Upper lobe of right lung (tissue), 1 donor: ENCODE data around the gene ZFP92. TPM values are rescaled to one million over a fixed set of nuclear protein-coding genes. Genes with fewer than 3 reads are reported as not detected.

ENCODE experiments used
- ATAC-seq: fragments of 200-7000 bp; cut with Tn5 transposase; one replicate; pipeline ENCODE4 v1.9.1; 2020; ENCODE audit warnings: mild to moderate bottlenecking, moderate library complexity
- DNase-seq: peaks from one replicate; pipeline ENCODE4 v3.0.0-alpha.2; 2020
- H3K27ac ChIP-seq: fragments of 200-600 bp; one replicate; pipeline ENCODE4 v1.8.0; 2022
- H3K27me3 ChIP-seq: fragments of 200-600 bp; one replicate; pipeline ENCODE4 v1.8.0; 2022; ENCODE audit warnings: mild to moderate bottlenecking
- H3K36me3 ChIP-seq: fragments of 200-600 bp; one replicate; pipeline ENCODE4 v1.8.0; 2022
- H3K4me1 ChIP-seq: fragments of 200-600 bp; one replicate; pipeline ENCODE4 v1.8.0; 2022
- H3K4me3 ChIP-seq: fragments of 200-600 bp; one replicate; pipeline ENCODE4 v1.8.0; 2022; ENCODE audit warnings: mild to moderate bottlenecking
- H3K9me3 ChIP-seq: fragments of 200-600 bp; one replicate; pipeline ENCODE4 v1.8.0; 2022
- CTCF ChIP-seq: fragments of 200-600 bp; IDR thresholded peaks from one replicate; pipeline ENCODE4 v1.8.0; 2022; ENCODE audit warnings: antibody characterized with exemption
- intact Hi-C: fragments of 100-400 bp; cut with DNase I; formaldehyde crosslinking; loops from one replicate; pipeline ENCODE4 v1.11.0; 2022
- total RNA-seq: library from RNA; stranded (reverse); fragmentation: NEBNext Ultra II Directional; extraction: Animal tissue kit (Norgen Biotek cat#: 25700); gene quantifications from one replicate; pipeline ENCODE4 v1.2.1, GENCODE V29; 2021
- donor health status: DM: no; HTN: yes; CAD: no; lungs with severe emphysema.

The ZFP92 gene
- total RNA-seq, 1 donor from 2014 or later, result 3.4 TPM

GRCh38 chrX:153417637-153418036, 6.4 kb downstream of the ZFP92 start:
- Histone ChIP-seq H3K4me1 (no peaks in the 10 kb centered on the region), H3K36me3 (no peaks in the 10 kb centered on the region), H3K9me3 (no peaks in the 10 kb centered on the region), H3K27ac (no peak overlapping the region), H3K4me3 (no peak overlapping the region), H3K27me3 (no peaks in the 10 kb centered on the region)
- no peak for TF ChIP-seq CTCF
- ATAC-seq, result no peak
- intact Hi-C loops, result no loop called here
- DNase-seq, result no peak

- H3K4me1 ChIP-seq, result no peaks in the 10 kb centered on the region
- ATAC-seq, result no peak
- no peak overlapping the region for H3K4me3 ChIP-seq
- no peaks in the 10 kb centered on the region for H3K27me3 ChIP-seq
- no peaks in the 10 kb centered on the region for H3K9me3 ChIP-seq
- intact Hi-C loops, result no loop called here
- DNase-seq, result no peak
- no peak overlapping the region for H3K27ac ChIP-seq
- no peak for TF ChIP-seq CTCF
- H3K36me3 ChIP-seq, result no peaks in the 10 kb centered on the region
Measured at GRCh38 chrX:153420851-153421599, 9.8 kb downstream of the ZFP92 start.

GRCh38 chrX:153421856-153422255, 10.6 kb downstream of the ZFP92 start:
- no peak for TF ChIP-seq CTCF
- no peaks in the 10 kb centered on the region for H3K27me3 ChIP-seq
- DNase-seq, result no peak

GRCh38 chrX:153423652-153424051, 12.4 kb downstream of the ZFP92 start:
- peak; percentile 79 for DNase-seq
- no peak overlapping the region for H3K4me3 ChIP-seq
- ATAC-seq, result peak; percentile 66

More at GRCh38 chrX:153421856-153422255, 10.6 kb downstream of the ZFP92 start:
- Histone ChIP-seq H3K4me3 (no peak overlapping the region), H3K27ac (no peak overlapping the region), H3K9me3 (no peaks in the 10 kb centered on the region), H3K4me1 (no peaks in the 10 kb centered on the region), H3K36me3 (no peaks in the 10 kb centered on the region)
- intact Hi-C loops, result no loop called here
- no peak for ATAC-seq

GRCh38 chrX:153426204-153426603, 14.9 kb downstream of the ZFP92 start:
- Histone ChIP-seq H3K27me3 (no peaks in the 10 kb centered on the region), H3K27ac (no peak overlapping the region), H3K9me3 (no peaks in the 10 kb centered on the region), H3K4me1 (no peaks in the 10 kb centered on the region), H3K36me3 (no peaks in the 10 kb centered on the region), H3K4me3 (no peak overlapping the region)
- TF ChIP-seq CTCF, result no peak
- intact Hi-C loops, result no loop called here
- ATAC-seq, result no peak
- DNase-seq, result no peak

More at GRCh38 chrX:153423652-153424051, 12.4 kb downstream of the ZFP92 start:
- no peak overlapping the region for H3K27ac ChIP-seq
- intact Hi-C loops, result no loop called here
- no peak for TF ChIP-seq CTCF
- no peaks in the 10 kb centered on the region for H3K4me1 ChIP-seq
- no peaks in the 10 kb centered on the region for H3K27me3 ChIP-seq
- H3K36me3 ChIP-seq, result no peaks in the 10 kb centered on the region
- no peaks in the 10 kb centered on the region for H3K9me3 ChIP-seq

GRCh38 chrX:153430796-153431195, 19.5 kb downstream of the ZFP92 start:
- TF ChIP-seq CTCF, result no peak
- intact Hi-C loops, result no loop called here
- Histone ChIP-seq H3K4me1 (no peaks in the 10 kb centered on the region), H3K9me3 (no peaks in the 10 kb centered on the region), H3K36me3 (no peaks in the 10 kb centered on the region), H3K27ac (no peak overlapping the region), H3K4me3 (no peak overlapping the region), H3K27me3 (no peaks in the 10 kb centered on the region)
- no peak for DNase-seq
- ATAC-seq, result no peak
